ENCODE results near the gene FAM107B. TPM values are rescaled to one million over a fixed set of nuclear protein-coding genes. Genes with fewer than 3 reads are reported as not detected.

The FAM107B gene
- total RNA-seq, 1 experiment from 2014 or later: 61.6 TPM

- intact Hi-C loops (cut with micrococcal nuclease; ENCODE audit: unreplicated experiment): no loop called here
- BruUV-seq (replicated peaks): no TSS peak
- H3K4me1 ChIP-seq (ENCODE audit: insufficient read depth, low read length, poor library complexity, severe bottlenecking): no peaks in the 10 kb centered on the region
- POLR2A ChIA-PET (ENCODE audit: low non-redundant PET): no interaction called here
- DNase-seq (ENCODE audit: low spot score): no peak
- no peak overlapping the region for H3K4me3 ChIP-seq (ENCODE audit: low read depth, low read length, poor library complexity, severe bottlenecking)
- CTCF ChIA-PET: no interaction called here
- no peaks in the 10 kb centered on the region for H3K9me3 ChIP-seq (ENCODE audit: low read depth, low read length, poor library complexity, severe bottlenecking)
- no peak overlapping the region for H3K27ac ChIP-seq (ENCODE audit: low read depth, low read length, poor library complexity, severe bottlenecking)
- H3K36me3 ChIP-seq (ENCODE audit: insufficient read depth, low read length, poor library complexity, severe bottlenecking): no peaks in the 10 kb centered on the region
- H3K27me3 ChIP-seq (replicated peaks; ENCODE audit: insufficient read depth, low read depth, low read length, poor library complexity): no peaks in the 10 kb centered on the region
- TF ChIP-seq CTCF (conservative IDR thresholded peaks at IDR 0.05; ENCODE audit: low read depth, low read length) (no peak), EZH2 (IDR thresholded peaks at IDR 0.05; ENCODE audit: borderline replicate concordance, low read depth, low read length, poor library complexity, severe bottlenecking) (no peak)
Measured at GRCh38 chr10:14670551-14671240, 104.0 kb downstream of the FAM107B start.

DNA sequence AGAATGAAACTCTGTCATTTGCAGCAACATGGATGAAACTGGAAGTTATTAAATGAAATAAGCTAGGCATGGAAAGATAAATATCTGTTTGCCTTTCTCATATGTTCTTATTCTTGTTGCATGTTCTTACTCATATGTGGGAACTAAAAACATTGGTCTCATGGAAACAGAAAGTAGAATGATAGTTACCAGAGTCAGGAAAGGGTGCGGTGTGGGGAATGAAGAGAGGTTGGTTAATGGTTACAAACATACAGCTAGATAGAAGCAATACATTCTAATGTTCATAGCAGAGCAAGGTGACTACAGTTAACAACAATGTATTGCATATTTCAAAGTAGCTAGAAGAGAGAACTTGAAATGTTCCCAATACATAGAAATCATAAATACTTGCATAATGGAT is 105.1 kb downstream of the FAM107B start:
- ChIA-PET CTCF (no interaction called here), POLR2A (ENCODE audit: low non-redundant PET) (no interaction called here)
- no peaks in the 10 kb centered on the region for H3K4me1 ChIP-seq (ENCODE audit: insufficient read depth, low read length, poor library complexity, severe bottlenecking)
- H3K4me3 ChIP-seq (ENCODE audit: low read depth, low read length, poor library complexity, severe bottlenecking): no peak overlapping the region
- TF ChIP-seq CTCF (conservative IDR thresholded peaks at IDR 0.05; ENCODE audit: low read depth, low read length) (no peak), EZH2 (IDR thresholded peaks at IDR 0.05; ENCODE audit: borderline replicate concordance, low read depth, low read length, poor library complexity, severe bottlenecking) (no peak)
- H3K9me3 ChIP-seq (ENCODE audit: low read depth, low read length, poor library complexity, severe bottlenecking): no peaks in the 10 kb centered on the region
- no peaks in the 10 kb centered on the region for H3K27me3 ChIP-seq (replicated peaks; ENCODE audit: insufficient read depth, low read depth, low read length, poor library complexity)
- no peak for DNase-seq (ENCODE audit: low spot score)
- no peaks in the 10 kb centered on the region for H3K36me3 ChIP-seq (ENCODE audit: insufficient read depth, low read length, poor library complexity, severe bottlenecking)
- H3K27ac ChIP-seq (ENCODE audit: low read depth, low read length, poor library complexity, severe bottlenecking): no peak overlapping the region
- no TSS peak for BruUV-seq (replicated peaks)
- intact Hi-C loops (cut with micrococcal nuclease; ENCODE audit: unreplicated experiment): no loop called here

DNA sequence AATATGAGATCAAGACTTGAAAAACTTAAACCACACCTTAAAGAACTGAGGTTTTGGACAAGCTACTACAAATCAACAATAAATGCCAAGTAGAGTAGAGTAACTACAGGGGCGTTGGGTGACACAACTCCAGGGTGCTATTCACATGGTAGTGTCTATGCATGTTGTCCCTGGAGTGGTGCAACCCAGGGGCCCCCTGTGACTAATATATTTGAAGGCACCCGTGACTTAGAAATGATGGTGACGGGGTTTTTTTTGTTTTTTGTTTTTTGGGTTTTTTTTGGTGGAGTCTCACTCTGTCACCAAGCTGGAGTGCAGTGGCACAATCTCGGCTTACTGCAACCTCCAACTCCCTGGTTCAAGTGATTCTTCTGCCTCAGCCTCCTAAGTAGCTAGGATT is 106.9 kb downstream of the FAM107B start:
- H3K4me3 ChIP-seq (ENCODE audit: low read depth, low read length, poor library complexity, severe bottlenecking): no peak overlapping the region
- no peak overlapping the region for H3K27ac ChIP-seq (ENCODE audit: low read depth, low read length, poor library complexity, severe bottlenecking)
- no peak for TF ChIP-seq CTCF (conservative IDR thresholded peaks at IDR 0.05; ENCODE audit: low read depth, low read length)
- TF ChIP-seq EZH2 (IDR thresholded peaks at IDR 0.05; ENCODE audit: borderline replicate concordance, low read depth, low read length, poor library complexity, severe bottlenecking): no peak
- no peaks in the 10 kb centered on the region for H3K4me1 ChIP-seq (ENCODE audit: insufficient read depth, low read length, poor library complexity, severe bottlenecking)
- ChIA-PET CTCF (no interaction called here), POLR2A (ENCODE audit: low non-redundant PET) (no interaction called here)
- no peaks in the 10 kb centered on the region for H3K27me3 ChIP-seq (replicated peaks; ENCODE audit: insufficient read depth, low read depth, low read length, poor library complexity)
- no peaks in the 10 kb centered on the region for H3K9me3 ChIP-seq (ENCODE audit: low read depth, low read length, poor library complexity, severe bottlenecking)
- intact Hi-C loops (cut with micrococcal nuclease; ENCODE audit: unreplicated experiment): no loop called here
- BruUV-seq (replicated peaks): no TSS peak
- H3K36me3 ChIP-seq (ENCODE audit: insufficient read depth, low read length, poor library complexity, severe bottlenecking): no peaks in the 10 kb centered on the region
- DNase-seq (ENCODE audit: low spot score): no peak
